Measurements from ENCODE around the gene THRA.
A peak's percentile ranks its signal among the peaks of the same experiment; 100 is the strongest.

The THRA gene

DNA sequence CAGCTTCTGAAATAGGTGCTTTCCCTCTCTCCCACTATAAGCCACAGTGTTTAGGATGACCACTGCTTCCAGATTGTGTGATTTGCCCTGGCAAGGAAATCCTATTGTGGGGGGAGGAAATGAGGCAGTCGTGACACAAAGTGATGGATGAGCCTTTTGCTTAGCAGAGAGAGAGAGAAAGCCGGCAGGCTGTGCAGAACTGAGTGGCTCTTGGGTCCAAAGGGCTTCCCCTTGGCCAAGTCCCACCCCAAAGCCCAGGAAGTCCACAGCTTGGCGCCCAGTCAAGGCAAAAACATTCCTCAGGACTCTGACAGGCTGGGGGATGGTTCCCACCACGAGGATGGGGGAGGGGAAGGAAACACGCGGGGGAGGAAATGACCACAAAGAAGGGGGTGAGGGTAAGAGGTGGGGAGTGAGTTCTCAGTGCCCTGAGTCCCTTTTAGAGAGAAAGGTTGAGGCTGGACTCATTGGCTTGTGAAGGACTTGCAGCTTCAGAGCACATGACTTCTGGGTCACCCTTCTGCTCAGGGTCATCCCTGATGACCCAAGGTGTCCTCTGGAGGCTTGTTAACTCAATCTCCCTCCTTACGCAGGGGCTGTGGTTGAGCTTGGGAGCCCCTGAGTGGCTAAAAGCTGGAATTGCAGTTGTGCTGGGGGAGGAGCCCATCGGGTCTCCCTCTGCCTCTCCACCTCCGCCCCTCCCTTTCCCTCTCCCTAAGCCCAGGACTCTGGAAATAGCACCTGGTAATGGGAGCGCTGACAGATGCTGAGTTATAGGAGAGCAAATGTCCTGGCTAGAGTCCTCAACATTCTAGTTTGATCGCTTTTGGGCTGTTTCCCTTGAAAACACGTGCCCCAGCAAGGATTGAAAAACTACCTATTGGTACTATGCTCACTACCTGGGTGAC lies 48.7 kb downstream of the THRA start:
- peak; percentile 88 for DNase-seq (ENCODE audit: low read depth)
- TF ChIP-seq, protein P1, sequence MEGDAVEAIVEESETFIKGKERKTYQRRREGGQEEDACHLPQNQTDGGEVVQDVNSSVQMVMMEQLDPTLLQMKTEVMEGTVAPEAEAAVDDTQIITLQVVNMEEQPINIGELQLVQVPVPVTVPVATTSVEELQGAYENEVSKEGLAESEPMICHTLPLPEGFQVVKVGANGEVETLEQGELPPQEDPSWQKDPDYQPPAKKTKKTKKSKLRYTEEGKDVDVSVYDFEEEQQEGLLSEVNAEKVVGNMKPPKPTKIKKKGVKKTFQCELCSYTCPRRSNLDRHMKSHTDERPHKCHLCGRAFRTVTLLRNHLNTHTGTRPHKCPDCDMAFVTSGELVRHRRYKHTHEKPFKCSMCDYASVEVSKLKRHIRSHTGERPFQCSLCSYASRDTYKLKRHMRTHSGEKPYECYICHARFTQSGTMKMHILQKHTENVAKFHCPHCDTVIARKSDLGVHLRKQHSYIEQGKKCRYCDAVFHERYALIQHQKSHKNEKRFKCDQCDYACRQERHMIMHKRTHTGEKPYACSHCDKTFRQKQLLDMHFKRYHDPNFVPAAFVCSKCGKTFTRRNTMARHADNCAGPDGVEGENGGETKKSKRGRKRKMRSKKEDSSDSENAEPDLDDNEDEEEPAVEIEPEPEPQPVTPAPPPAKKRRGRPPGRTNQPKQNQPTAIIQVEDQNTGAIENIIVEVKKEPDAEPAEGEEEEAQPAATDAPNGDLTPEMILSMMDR (IDR thresholded peaks at IDR 0.05; ENCODE audit: insufficient read depth, low read depth, low read length, missing control alignments), result peak; percentile 70
- no peak overlapping the region for H3K4me3 ChIP-seq (ENCODE audit: low read depth, low read length)

- DNase-seq (ENCODE audit: low read depth), result no peak
- no peak overlapping the region for H3K4me3 ChIP-seq (ENCODE audit: low read depth, low read length)
- TF ChIP-seq, protein P1 (IDR thresholded peaks at IDR 0.05; ENCODE audit: insufficient read depth, low read depth, low read length, missing control alignments), result no peak
Measured at GRCh38 chr17:40112191-40112711, 49.5 kb downstream of the THRA start.

GRCh38 chr17:40112718-40113109 lies 49.9 kb downstream of the THRA start:
- no peak overlapping the region for H3K4me3 ChIP-seq (ENCODE audit: low read depth, low read length)
- TF ChIP-seq, protein P1 (IDR thresholded peaks at IDR 0.05; ENCODE audit: insufficient read depth, low read depth, low read length, missing control alignments), result no peak
- DNase-seq (ENCODE audit: low read depth), result no peak

- TF ChIP-seq, protein P1 (IDR thresholded peaks at IDR 0.05; ENCODE audit: insufficient read depth, low read depth, low read length, missing control alignments), result peak; percentile 80
- peak; percentile 96 for DNase-seq (ENCODE audit: low read depth)
- H3K4me3 ChIP-seq (ENCODE audit: low read depth, low read length), result peak overlapping the region; percentile 56
Measured at GRCh38 chr17:40113110-40113906, 50.5 kb downstream of the THRA start.

DNA sequence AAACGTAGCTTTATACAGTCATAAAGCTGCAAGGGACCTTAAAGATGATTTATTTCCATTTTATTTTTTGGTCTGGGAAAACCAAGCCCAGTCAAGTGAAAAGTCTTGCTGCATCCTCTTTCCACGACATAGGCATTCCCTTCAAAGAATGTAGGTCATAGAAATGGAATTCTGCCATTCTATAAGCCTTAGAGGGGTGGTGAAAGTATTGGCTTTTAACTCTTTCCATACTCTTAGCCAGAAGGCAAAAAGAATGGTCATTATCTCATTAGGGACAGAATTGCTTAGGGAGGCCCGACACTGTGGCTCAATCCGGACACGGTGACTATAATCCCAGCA lies 51.1 kb downstream of the THRA start:
- peak overlapping the region; percentile 56 for H3K4me3 ChIP-seq (ENCODE audit: low read depth, low read length)
- TF ChIP-seq, protein P1 (IDR thresholded peaks at IDR 0.05; ENCODE audit: insufficient read depth, low read depth, low read length, missing control alignments), result no peak
- no peak for DNase-seq (ENCODE audit: low read depth)

DNA sequence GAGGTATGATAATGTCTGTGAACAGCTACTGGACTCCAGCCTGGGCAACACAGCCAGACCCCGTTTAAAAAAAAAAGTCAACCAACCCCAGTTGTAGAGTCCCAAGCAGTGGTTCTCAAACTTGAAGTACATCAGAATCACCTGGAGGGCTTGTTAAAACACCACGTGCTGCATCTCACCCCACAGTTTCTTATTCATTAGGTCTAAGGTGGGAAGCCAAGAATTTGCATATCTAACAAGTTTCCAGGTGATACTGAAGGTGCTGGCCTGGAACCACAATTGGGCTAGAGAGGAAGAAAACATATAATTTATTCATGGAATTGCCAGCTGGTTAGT lies 52.3 kb downstream of the THRA start:
- DNase-seq (ENCODE audit: low read depth), result no peak
- H3K4me3 ChIP-seq (ENCODE audit: low read depth, low read length), result no peak overlapping the region

More for the DNA sequence above, 52.3 kb downstream of the THRA start:
- TF ChIP-seq, protein P1 (IDR thresholded peaks at IDR 0.05; ENCODE audit: insufficient read depth, low read depth, low read length, missing control alignments), result no peak
